AG10803 (cell line): ENCODE results near the gene BNIP1.
A peak's percentile ranks its signal among the peaks of the same experiment; 100 is the strongest.

ENCODE experiments used
- DNase-seq: peaks from one replicate; pipeline ENCODE4 v3.0.0; 2010; ENCODE audit warnings: low read depth
- H3K4me3 ChIP-seq: 2 replicates; pipeline ENCODE4 v1.5.1; 2011; ENCODE audit warnings: mild to moderate bottlenecking, low read length, control low read depth
- CTCF ChIP-seq: conservative IDR thresholded peaks from 2 replicates; pipeline ENCODE4 v1.5.1; 2011; ENCODE audit warnings: mild to moderate bottlenecking, low read length, control low read depth, inconsistent platforms

BNIP1 gene

GRCh38 chr5:173198049-173198448 lies 53.7 kb downstream of the BNIP1 start:
- DNase-seq: peak; percentile 15
- H3K4me3 ChIP-seq: no peak overlapping the region
- TF ChIP-seq CTCF: no peak

DNA sequence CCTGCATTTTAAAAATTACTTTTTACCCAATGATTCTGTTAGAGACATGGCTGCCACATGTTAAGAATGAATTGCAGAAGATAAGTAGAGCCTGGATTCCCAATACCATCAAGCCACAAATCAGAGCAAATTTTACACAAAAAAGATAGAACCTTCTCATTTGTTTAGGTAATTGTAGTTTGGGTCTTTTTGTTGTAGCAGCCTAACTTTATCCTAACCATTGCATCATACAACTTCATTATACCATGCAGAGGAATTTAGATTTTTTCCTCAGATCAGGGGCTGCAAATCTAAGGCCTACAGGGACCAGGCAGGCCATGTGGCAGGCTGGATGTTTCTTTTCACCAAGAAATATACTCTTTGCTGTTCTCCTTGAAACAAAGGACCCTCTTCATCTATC lies 56.0 kb downstream of the BNIP1 start:
- DNase-seq: no peak
- TF ChIP-seq CTCF: no peak
- H3K4me3 ChIP-seq: no peak overlapping the region

DNA sequence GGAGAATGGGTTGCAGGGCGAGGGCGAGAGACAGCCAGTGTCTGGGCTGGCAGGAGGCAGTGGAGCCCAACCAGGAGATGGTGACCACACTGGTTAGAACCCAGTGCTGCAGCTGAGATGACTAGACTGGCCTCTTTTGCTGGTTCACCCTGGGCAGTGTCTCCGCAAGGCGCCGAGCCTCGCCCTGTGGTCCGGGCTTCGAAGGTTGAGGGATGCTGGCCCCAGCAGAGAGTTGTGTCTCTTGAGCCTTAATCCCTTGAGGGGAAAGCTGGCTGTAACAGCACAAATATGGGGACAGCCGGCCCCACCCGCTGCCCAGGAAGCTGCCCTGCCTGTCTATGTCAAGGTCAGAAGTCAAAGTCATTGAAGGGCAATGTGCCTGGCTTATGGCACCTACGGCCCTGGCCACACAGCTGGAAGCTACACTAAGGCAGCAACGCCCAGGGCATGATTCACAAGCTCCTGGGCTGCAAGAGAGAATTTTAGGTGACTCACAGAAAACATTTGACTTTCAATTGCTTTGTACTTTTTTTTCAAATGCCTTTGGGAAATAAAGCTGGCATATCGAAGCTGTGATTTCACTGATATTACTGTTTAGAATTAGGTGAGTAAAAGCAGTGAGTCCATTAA lies 57.4 kb downstream of the BNIP1 start:
- no peak for TF ChIP-seq CTCF
- DNase-seq: peak; percentile 72

DNA sequence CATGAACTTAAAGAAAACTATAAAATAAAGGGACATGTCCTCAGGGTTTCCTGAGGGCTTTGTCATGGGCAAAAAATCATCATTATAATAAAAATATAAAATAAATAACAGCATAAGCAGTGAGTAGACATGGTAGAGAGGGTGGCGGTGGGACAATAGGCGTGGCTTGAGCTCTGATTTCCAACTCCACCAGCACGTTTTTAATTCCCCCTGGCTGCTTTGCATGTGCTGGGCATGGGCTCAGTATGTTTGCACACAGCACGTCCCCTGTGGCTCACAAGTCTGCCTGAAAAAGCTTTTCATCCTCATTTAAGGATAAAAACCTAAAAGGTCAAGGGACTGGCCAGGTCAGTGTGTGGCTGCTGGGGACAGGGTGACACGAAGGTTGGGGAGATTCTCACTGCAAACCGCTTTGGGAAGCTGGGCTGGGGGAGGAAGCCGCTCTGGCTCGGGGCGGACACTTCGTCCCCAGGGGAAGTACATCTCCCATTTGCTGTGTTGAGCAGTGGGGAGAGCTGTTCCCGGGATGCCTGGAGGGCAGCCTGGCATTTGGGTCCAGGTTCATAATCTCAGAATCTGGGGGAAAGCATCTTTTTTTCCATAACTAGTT lies 58.0 kb downstream of the BNIP1 start:
- DNase-seq: no peak
- no peak overlapping the region for H3K4me3 ChIP-seq
- TF ChIP-seq CTCF: no peak

More for the DNA sequence above, 57.4 kb downstream of the BNIP1 start:
- H3K4me3 ChIP-seq: no peak overlapping the region

GRCh38 chr5:173204185-173204979 lies 60.1 kb downstream of the BNIP1 start:
- no peak overlapping the region for H3K4me3 ChIP-seq
- DNase-seq: peak; percentile 31
- TF ChIP-seq CTCF: peak; percentile 62

DNA sequence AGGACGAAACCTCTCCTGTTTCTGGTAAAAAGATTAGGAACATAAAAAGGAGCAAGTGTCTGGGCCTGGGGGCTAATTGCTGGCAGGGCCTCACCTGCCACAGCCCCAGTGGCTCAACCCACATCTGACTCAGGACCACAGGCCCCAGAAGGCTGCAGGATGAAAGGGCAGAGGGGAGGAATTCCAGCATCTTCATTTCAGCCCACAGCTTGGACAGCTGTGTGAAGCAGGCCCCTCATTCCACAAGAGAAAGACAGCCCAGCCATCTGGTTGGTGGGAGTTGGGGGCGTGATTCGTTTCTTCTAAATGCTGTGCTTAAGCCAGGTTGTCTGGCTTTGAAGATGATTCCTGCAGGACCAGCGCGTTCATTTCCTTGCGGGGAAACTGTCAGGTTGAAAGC lies 61.6 kb downstream of the BNIP1 start:
- H3K4me3 ChIP-seq: no peak overlapping the region
- DNase-seq: no peak
- no peak for TF ChIP-seq CTCF

GRCh38 chr5:173208296-173208695 lies 64.0 kb downstream of the BNIP1 start:
- TF ChIP-seq CTCF: no peak
- no peak for DNase-seq
- H3K4me3 ChIP-seq: no peak overlapping the region
